Measurements from ENCODE around the gene SPATS2.

Gene SPATS2

DNA sequence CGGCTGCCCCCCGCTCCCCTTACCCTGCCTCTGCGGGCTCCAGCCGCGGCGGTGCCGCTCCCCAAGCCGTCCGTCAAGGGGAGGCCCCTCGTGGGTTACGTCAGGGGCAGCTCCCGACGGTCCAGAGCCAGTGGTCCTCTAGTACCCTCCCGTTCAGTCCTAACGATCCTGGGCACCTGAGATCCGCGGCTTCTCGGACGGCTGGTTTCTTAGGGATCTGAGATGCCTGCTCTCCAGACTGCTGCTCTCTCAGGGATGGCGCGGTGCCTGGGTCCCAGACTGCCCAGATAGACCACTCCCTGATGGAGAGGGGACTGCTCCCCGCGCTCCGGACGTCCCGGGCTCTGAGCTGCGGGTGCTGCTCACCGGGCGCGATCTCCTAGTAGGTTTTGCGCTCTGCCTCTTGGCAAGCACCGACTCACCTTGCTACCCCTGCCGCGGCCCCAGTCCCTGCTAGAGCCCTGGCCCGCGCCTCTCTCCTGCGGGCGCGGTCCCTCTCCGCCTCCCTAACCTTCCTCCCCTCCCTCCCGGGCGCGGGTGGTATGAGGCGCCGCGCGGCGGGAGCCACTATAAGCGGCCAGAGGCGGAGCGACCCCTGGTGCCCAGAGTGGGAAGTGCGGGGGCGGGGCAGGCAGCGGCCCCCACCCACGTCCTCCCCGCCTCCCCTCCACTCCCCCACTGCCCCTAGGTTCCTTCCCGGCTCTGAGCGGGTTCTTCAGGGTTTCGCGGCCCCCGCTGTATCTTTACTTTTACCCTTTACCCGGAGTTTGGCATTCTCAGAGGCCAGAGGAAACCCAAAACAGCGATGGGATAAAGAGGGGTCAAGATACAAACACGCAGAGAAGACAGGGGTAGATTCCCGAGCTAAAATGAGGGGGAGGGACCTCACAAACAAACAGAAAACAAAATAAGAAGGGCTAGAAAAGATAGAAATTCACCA is 30.3 kb upstream of the SPATS2 start, which contains the start of gene C1QL4:
C1QL4 (minus strand) TSS at position 544 of the 940 bp plus-strand sequence. CDS start 711 bp downstream, outside the sequence.
- peak; percentile 83 for DNase-seq

DNA sequence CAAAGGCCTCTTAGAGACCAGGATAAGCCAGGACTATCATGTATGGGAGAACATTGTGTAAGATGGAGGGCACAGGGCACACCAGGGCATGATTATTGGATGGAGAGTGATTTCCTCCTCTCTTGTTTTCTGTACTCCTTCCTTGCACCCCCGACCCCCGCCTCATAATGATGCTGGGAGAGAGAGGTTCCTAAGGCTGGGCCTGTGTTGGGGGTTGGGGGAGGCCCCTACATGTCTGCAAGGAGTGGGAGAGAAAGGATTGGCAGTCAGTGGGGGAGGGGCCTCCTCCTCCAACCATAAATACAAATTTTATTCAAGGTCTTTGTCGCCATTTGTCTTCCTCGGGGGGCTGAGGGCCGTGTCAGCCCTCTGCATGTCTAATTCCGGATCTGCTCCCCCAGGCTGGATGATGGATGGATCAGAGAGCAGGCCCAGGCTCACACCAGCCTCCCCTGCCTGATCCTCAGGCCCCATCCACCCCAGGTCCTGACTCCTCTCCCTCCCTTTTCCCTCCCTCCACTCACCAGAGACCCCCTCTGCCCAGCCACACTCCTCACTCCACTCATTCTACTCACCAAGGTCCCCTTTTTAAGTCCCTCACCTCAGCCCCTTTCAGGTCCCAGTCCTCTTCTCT is 28.3 kb upstream of the SPATS2 start:
- no peak for DNase-seq

DNA sequence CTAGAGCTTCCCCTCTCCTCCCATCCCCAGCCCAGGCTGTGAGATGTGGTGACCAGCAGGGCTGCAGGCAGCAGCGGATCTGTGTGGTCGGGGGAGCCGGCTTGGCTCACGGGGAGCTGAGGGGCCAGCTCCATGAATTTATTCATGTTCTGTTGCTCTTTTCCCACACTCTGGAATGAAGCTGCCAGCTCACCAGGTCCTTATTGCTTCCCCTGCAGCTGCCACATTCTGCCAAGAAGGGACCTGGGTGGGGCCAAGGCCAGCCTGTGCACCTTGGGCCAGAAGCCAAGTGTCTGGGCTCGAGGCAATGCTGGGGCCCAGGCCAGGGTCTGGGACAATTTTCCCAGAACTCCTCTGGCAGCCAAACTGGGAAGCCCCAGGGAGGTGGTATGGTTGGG is 27.8 kb upstream of the SPATS2 start:
- DNase-seq: no peak

DNA sequence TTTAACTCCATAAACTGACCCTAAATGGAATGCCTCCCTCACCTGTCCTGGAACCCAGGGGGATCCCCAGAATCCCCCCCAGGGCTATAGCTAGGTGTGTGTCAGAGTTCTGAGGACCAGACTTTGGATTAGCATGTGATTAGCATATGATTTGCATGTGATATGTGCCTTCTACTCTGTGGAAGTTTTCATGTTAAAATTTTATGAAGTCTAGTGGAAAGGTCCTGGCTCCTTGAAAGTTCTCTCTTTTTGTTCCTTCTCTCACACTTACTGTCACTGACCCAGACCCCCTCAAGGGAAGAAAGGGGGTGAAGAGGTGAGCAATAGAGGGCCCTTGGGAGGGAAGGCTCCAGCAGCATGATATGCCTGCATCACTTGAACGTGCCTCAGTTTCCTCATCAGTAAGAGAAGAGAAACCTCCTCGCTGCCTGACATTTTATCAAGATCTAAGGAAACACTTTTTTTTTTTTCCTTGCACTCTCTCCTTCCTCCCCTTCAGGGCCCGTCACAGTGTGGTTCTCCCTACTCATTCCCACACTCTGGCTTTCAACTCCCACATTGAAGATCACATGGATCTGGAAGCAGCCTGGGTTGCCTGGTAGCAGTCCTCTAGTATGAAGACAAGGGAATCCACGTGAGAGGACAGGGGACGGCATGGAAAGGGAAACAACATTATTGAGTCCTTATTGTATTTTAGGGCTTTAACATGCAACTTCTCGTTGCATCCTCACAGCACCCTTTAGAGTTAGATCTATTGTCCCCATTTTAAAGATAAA is 27.0 kb upstream of the SPATS2 start:
- DNase-seq: no peak

DNA sequence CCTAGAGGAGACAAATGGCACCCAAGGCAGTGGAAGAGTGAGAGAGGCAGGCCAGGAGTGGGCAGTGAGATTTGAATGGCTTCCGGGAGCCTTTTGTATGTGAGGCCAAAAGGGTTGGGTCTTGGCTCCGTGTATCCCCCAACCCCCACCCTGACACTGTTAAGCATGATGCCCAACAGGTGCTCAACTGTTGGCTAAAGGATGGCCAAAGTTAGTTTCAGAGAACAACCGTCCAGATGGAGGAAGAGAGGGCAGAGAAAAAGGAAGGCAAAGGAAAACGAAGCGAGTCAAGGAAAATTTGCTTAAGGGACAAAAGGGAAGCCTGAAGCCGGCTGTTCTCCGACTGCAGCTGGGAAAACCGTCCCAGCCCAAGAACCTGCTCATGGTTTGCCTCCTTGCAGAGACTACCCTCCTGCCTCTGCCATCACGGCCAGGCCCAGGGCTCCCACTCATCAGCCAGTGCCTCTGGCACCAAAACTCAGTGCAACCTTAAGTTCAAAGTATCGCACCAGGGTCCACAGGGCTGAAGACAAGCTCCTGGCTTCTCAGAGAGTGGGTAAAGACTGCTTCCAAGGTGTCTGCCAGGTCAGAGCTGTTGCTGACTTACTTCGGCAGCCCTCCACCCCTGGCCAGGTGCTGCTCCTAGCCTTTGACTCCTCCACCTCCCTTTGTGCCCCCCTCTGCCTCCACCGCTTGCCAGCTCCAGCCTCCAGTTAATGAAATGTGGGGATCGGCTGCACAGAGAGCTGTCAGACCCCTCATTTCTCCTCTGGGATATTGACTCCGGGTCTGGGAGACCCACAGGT is 26.1 kb upstream of the SPATS2 start:
- no peak for DNase-seq

DNA sequence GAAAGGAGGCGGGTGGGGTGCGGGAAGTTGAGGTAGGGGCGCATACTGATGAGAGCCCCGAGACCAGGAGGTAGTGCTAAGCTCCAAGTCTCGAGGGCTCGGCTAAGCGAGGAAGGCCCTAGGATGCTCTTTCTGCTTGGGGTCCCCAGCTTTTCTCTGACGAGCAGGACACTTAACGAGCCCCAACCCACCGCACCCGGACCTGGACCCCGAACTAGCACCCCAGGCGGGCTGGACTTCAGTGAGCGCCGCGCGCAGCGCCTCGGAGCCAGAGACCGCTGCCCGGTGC is 25.5 kb upstream of the SPATS2 start:
- no peak for DNase-seq

DNA sequence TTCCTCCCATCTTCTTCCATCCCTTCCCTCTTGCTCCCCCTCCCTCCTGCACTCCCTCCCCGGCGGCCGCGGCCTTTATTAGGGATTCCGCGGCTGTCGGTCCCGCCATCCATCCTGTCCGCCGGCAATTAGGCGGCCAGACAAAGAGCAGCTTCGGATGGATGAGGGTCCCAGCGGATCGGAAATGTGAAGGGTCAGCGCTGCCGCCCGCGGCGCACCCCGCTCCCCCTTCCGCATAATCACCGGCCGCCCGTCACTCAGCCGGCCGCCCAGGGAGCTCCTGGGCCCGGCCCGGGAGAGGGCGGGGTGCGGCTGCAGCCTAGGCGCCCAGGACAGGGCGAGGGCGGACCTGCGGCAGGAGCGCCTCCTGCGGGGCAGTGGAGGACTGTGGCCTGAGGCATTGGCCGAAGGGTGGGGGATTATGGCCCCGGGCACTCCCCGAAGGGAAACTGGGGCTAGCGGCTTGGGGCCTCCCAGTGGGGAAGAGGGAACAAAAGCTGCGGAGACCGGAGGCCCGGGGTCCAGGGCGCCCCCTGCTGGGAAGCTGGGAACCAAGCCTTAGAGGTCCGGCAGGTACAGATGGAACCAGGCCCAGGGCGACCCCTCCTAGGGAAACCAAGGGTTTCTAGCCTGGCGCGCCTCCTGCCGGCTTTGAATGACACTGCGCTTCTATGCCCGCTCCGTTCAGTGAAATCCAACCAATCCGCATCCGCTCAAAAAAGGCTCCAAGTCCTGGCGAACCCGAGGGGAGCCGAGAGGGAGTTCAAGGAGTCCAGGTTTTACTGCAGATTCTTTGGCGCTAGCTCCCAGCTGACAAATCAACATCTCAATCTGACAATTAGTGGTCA is 25.0 kb upstream of the SPATS2 start:
- peak; percentile 87 for DNase-seq

DNA sequence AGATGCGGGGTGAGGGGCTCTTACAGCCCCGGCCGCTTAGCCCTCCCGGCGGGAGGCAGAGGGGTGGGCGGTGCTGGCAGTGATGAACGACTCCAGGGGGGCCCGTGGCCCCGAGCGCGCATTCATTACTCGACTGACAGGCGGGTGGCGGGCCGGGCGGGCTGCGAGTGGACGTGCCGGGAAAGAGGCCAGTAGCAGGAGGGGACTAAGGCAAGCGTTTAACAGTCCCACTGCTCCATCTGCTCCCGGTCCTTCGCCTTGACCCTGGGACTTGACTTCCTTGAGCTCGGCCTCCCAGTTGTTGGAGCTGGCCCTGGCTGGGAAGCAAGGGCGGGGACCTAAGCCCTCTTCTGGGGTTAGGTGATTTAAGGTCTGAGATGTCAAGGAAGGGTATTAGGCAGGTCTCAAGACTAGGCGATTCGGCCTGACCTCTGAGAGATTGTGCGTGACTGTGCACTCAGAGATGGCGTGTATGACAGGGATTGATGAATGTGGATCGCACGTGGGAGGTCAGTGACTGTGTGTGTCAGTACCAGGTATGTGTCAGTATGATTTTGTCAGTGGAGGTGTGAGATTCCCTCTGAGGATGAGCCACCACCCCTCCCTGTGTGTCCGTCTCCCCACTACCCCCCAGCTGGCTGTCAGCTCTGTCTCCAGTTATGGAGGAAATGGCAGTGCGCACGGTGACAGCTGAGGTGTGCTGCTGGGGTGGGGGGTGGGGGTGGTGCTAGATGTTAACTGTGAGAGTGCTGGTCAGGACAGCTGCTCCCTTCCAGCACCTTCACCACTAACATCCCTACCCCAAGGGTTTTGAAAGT is 24.1 kb upstream of the SPATS2 start:
- DNase-seq: peak; percentile 74

DNA sequence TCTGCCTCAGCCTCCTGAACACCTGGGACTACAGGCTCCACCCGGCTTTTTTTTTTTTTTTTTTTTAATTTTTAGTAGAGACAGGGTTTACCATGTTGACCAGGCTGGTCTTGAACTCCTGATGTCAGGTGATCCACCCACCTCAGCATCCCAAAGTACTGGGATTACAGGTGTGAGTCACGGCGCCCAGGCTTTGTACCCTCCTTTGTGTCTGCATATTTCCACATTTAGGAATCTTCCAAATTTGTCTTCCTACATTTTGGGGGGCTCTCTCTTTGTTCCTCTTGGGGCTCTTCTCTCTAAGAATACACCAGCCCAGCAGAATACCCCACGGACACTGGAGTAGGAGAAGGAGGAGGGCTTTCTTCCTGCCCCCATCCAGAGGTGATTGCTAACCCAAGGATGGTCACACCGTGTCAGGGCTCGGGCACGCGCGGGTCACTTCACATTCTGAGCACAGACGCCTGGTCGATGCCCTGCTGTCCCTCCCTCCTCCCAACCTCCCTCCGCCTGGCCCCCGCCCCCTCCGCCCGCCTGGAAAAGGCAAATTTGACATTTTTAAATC is 22.7 kb upstream of the SPATS2 start:
- DNase-seq: no peak

DNA sequence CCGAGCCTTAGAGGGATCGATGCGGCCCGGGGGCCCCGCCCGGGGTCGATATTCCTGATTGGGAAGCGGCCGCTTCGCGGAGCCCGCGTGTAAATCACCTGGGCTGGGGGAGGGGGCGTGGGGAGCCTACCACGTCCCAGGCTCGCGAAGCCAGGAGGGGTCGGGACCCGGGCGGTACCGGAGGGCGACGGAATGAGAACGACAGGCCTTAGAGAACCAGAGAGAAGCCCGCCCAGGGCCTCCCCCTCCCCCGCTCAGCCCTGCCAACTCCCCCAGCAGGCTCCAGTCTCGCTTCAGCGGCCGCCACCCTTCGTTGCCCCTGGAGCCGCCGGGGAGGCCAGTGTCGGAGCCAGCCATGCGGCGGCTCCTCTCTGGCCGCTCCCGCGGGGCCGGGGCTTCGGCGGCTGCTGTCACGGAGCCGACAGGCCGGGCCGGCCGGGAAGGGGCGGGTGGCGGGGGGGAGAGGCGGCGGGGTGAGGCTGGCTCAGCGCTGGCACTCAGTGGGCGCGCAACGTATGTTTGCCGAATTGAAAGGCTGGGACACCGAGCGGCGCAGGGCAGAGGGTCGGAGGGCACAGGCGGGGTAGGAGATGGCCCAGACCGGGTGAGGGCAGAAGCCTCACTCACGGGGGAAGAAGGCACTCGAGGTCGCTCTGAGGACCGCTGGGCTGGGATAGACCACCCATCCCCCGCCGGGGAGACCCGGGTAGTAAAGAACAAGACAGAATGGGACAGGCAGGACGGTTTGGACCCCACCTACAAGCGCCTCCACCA is 22.0 kb upstream of the SPATS2 start:
- no peak for DNase-seq

DNA sequence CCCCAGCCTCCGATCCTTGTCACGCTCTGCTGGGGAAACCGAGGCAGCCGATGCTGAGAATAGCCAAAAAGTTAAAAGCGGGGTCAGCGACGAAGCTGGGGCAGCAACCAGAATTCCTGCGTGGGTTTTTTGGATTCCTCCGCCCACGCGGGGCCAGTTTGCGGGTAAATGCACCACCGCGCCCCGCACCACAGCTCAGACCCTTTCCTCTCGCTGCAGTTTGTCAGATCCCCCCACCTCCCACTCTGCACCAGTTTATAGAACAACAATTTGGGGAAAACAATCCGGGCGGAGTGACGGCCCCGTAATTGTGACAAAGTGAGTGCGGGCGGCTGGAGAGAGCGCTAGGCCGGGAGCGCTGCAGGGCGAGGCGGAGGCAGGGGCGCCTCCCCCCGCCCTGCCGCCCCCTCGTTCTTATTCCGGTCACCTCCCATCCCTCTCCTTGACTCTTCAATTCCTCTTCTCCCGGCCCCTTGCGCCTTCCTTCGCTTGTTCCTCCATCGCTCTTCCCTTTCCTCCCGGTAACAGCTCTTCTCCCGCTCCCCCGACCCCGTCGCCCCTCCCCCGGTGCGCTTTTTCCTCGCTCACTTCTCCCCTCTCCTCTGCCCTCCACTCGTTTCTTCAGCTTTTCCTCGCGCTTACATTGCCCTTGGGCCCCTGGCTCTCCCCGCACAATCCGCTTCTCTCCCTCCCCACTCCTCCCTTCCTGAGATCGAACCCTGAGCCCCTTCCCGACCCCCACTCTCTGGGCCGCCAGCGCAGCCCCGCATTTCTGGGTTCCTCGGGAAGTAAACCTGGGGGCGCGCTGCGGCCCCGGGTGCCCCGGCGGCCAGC is 21.2 kb upstream of the SPATS2 start:
- DNase-seq: no peak

DNA sequence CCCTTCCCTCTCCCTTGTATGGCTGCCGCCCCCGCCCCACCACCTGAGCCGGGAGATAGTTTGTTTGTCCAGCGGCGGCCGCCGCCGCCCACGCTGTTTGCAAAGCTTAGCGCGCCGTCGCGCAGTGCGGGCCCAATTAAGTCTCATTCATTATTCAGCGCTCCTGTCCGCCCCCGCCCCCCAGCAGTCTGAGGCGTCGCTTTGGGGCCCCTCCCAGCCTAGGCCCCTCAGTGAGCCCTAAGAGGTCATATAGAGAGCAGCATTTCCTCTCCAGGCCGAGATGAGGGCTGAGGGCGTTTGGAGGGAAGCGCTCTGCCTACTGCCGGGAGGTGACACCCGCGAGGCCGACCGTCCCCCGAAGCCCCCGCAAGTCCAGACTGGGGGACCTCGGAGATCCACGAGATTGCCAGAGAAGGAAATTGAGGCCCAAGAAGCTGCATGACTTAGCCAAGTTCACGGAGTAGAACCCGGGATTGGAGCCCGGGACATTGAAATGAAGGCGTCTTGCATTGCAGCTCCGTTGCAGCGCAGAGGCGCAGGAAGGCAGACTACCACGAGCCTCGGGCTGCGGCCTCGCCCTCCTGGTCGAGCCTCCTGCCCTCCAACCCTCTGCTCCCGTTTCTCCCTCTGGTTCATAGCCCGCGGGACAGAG is 20.5 kb upstream of the SPATS2 start, which contains the start of gene DNAJC22:
DNAJC22 (plus strand) TSS at position 230 of the 652 bp plus-strand sequence. CDS start 1,985 bp downstream, outside the sequence.
- DNase-seq: no peak

DNA sequence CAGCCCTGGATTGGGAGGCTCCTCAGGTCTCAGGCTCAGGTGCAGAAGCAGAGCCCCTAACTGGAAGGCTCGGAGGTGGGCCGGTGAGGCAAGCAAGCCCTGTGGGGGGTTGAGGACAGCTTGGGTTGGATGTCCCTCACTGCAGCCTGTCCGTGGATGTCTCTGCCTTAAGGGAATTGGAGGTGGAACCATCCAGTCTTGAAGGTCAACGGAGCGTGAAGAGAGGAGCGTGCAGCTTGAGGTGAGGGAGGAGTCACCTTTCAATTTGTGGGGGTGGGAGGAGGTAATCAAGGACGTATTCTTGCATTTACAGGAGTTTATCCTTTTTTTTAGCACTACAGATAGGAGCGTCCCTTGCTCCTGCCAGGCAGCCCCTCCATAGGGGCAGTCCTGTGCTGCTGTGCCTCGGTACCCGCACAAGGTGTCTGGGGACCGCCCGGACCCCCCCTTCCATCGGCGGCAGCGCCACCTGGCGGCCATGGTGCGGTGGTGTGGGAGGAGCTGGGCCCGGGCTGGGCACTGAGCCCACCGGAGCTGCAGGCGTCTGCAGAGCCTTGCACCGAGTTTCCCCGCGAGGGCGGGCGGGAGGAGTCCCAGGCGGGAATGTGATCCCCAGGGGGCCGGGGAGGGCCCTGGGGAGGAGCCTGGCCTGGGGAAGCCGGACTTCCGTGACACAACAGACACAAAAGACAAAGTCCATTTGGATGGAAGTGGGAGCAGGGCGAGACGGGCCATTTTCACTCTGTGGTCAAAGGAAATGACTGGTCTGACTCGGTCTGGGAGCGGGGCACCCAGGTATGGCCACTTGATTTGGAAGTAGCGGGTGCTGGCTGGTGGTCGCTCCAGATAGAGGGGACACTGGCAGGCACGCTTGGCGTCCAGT is 19.7 kb upstream of the SPATS2 start:
- DNase-seq: peak; percentile 71

DNA sequence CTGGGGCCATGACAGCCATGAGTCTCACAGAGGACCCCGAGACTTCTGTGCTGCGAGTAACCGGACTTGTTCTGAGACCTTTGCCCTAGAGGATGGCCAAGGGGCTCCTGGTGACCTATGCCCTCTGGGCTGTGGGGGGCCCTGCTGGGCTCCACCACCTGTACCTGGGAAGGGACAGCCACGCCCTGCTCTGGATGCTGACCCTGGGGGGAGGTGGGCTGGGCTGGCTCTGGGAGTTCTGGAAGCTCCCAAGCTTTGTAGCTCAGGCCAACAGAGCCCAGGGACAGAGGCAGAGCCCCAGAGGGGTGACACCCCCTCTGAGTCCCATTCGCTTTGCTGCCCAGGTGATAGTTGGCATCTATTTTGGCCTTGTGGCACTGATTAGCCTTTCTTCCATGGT is 18.5 kb upstream of the SPATS2 start:
- no peak for DNase-seq

DNA sequence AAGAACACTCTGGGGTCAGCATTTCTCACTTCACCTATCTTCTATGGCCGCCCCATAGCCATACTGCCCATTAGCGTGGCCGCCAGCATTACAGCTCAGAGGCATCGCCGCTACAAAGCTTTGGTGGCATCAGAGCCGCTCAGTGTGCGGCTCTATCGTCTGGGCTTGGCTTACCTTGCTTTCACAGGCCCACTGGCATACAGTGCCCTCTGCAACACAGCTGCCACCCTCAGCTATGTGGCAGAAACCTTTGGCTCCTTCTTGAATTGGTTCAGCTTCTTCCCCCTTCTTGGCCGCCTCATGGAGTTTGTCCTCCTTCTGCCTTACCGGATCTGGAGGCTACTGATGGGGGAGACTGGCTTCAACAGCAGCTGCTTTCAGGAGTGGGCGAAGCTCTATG is 18.0 kb upstream of the SPATS2 start:
- DNase-seq: no peak

DNA sequence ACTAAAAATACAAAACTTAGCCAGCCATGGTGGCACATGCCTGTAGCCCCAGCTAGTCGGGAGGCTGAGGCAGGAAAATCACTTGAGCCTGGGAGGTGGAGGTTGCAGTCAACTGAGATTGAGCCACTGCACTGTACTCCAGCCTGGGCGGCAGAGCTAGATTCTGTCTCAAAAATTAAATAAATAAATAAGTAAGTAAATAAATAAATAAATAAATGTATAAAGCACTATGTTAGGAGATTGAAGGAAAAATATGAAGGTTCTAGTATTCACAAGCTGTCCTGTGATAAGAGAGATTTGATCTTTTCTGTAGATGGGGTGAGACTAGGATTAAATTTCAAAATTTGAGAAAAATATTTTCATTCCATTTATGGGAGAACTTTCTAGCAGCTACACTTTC is 14.9 kb upstream of the SPATS2 start:
- no peak for DNase-seq

DNA sequence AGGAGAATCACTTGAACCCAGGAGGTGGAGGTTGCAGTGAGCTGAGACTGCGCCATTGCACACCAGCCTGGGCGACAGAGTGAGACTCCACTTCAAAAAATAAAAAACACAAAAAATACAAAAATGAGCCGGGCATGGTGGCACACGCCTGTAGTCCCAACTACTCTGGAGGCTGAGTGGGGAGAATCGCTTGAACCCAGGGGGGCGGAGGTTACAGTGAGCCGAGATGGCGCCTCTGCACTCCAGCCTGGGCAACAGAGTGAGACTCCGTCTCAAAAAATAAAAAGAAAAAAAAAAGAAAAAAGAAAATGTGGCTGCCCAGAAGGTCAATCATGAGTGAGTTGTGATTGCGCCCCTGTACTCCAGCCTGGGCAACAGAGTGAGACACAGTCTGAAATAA is 11.3 kb upstream of the SPATS2 start:
- DNase-seq: no peak
